Pancreas (tissue), 10 donors: Measurements from ENCODE around the gene SDC4. TPM values are rescaled to one million over a fixed set of nuclear protein-coding genes. Genes with fewer than 3 reads are reported as not detected.
A peak's percentile ranks its signal among the peaks of the same experiment; 100 is the strongest.

Source experiments
- ATAC-seq, 4 donors: fragments of 200-7000 bp; cut with Tn5 transposase; one replicate each; pipeline versions ENCODE4 v1.8.0 to v1.9.1; 2020; ENCODE audit warnings: mild to moderate bottlenecking in 4 of 4, moderate library complexity in 4 of 4
- DNase-seq, 6 donors: peaks; one replicate each; pipeline ENCODE4 v3.0.0-alpha.2; 2020
- FAIRE-seq: peaks from 2 replicates; lab custom pipeline; 2012; peaks lifted over from hg19 to GRCh38; lab: Jason Lieb, UNC
- H3K27ac ChIP-seq, 4 donors: fragments of 200-600 bp; sonication (generic); 1 replicate in 3 of 4; 2 replicates in 1 of 4; pipeline versions ENCODE4 v1.5.0 to v1.8.0; 2020
- H3K27me3 ChIP-seq, 4 donors: fragments of 200-600 bp; one replicate each; pipeline ENCODE4 v1.8.0; 2021
- H3K36me3 ChIP-seq, 3 donors: fragments of 200-600 bp; sonication (generic) in 1 of 3; one replicate each; pipeline versions ENCODE4 v1.5.0 to v1.8.0; 2020 to 2021
- H3K4me1 ChIP-seq, 3 donors: fragments of 200-600 bp; one replicate each; pipeline ENCODE4 v1.8.0; 2021
- H3K4me3 ChIP-seq, 4 donors: fragments of 200-600 bp; sonication (generic) in 2 of 4; one replicate each; pipeline versions ENCODE4 v1.5.0 to v1.8.0; 2020 to 2021
- H3K9me3 ChIP-seq, 4 donors: fragments of 200-600 bp; one replicate each; pipeline ENCODE4 v1.8.0; 2021
- CTCF ChIP-seq, 4 donors: fragments of 200-600 bp; sonication (generic) in 3 of 4; IDR thresholded peaks; one replicate each; pipeline versions ENCODE4 v1.5.0 to v1.8.0; 2021; ENCODE audit warnings: antibody characterized with exemption in 4 of 4
- WGBS, 2 donors: extraction: QIAGEN DNeasy Blood & Tissue Kit; methylation state at CpG; one replicate each; pipeline ENCODE4 v1.1.7; 2013; 5-methylcytosine and 5-hydroxymethylcytosine counted together
- intact Hi-C, 3 donors: fragments of 100-400 bp; cut with DNase I; formaldehyde crosslinking; loops; one replicate each; pipeline versions ENCODE4 v1.11.1 to v1.14.2; 2022
- polyA plus RNA-seq, 2 donors: library from polyadenylated mRNA; stranded (reverse); fragments of 200-250 nt; gene quantifications; one replicate each; pipeline ENCODE4 v1.2.3, GENCODE V29; 2013
- total RNA-seq, 6 donors: library from RNA; stranded (reverse); fragmentation: NEBNext Ultra II Directional in 4 of 6; extraction: Animal tissue kit (Norgen Biotek cat#: 25700) in 4 of 6; gene quantifications; one replicate each; pipeline versions ENCODE4 v1.2.1 to v1.2.4, GENCODE V29; 2021 to 2023
- donor health status: healthy with polysubstance abuse.
- donor health status: DM: no; HTN: no; CAD: no; lungs with moderate emphysema.
- donor health status: DM: no; HTN: no; CAD: no.
- donor health status: control.
- donor health status: control.
- donor health status: Bipolar disorder and iron deficiency.
- donor health status: DM: yes; HTN: yes; CAD: no.
- donor health status: DM: no; HTN: no; CAD: no.
- donor health status: DM: no; HTN: no; CAD: no.
- donor health status: DM: yes; HTN: yes; CAD: no.

SDC4 gene
- total and polyA plus RNA-seq, 8 donors: 48.2 to 208 (median 55.0) TPM

- peak; percentile 77 to 82 (median 78) for ATAC-seq
- Histone ChIP-seq H3K36me3 (no peaks in the 10 kb centered on the region), H3K27ac (peak within 1 kb of the TSS; percentile 55 to 62 (median 59)), H3K27me3 (no peaks in the 10 kb centered on the region), H3K4me3 (peak within 1 kb of the TSS; percentile 33 to 64 (median 54)), H3K4me1 (peaks cover 5 to 10% (median 9%) of the 10 kb centered on the region in 3 donors), H3K9me3 (no peaks in the 10 kb centered on the region)
- FAIRE-seq: no peak
- WGBS, 2 donors: 6% methylated on average over 36 to 41 of the region's 41 CpGs
- DNase-seq: peak; percentile 89 to 98 (median 94)
- TF ChIP-seq CTCF (IDR thresholded peaks at IDR 0.05): peak; percentile 87 to 96 (median 94)
- intact Hi-C loops: no loop called here
Observed at GRCh38 chr20:45306431-45306982, 41.7 kb downstream of the SDC4 start, which contains the start of gene RBPJL. RBPJL (plus strand) TSS chr20:45306840; CDS start chr20:45306923, 83 bp downstream.

- ATAC-seq: peak; percentile 67 to 75 (median 72)
- Histone ChIP-seq H3K4me1 (peaks cover 5 to 10% (median 9%) of the 10 kb centered on the region in 3 donors), H3K9me3 (no peaks in the 10 kb centered on the region), H3K27me3 (no peaks in the 10 kb centered on the region), H3K36me3 (no peaks in the 10 kb centered on the region), H3K27ac (peak overlapping the region; percentile 20 to 55 (median 37)), H3K4me3 (no peak overlapping the region)
- intact Hi-C loops: no loop called here
- no peak for FAIRE-seq
- DNase-seq: peak; percentile 74 to 94 (median 88)
- WGBS, 2 donors: 24 to 31% methylated on average over 4 of the region's 4 CpGs
- TF ChIP-seq CTCF (IDR thresholded peaks at IDR 0.05): peak in 2 of 4 donors; percentile 18
Observed at GRCh38 chr20:45305262-45305661, 43.0 kb downstream of the SDC4 start.

- intact Hi-C loops: no loop called here
- H3K27ac ChIP-seq: no peak overlapping the region
- no peaks in the 10 kb centered on the region for H3K27me3 ChIP-seq
- H3K36me3 ChIP-seq: no peaks in the 10 kb centered on the region
- WGBS, 2 donors: 86 to 92% methylated on average over 43 of the region's 43 CpGs
- H3K4me1 ChIP-seq: peaks cover 5 to 10% (median 9%) of the 10 kb centered on the region in 3 donors
- TF ChIP-seq CTCF (IDR thresholded peaks at IDR 0.05): no peak
- no peak for FAIRE-seq
- ATAC-seq: no peak
- H3K4me3 ChIP-seq: no peak overlapping the region
- peak in 3 of 6 donors; percentile 39 to 70 (median 48) for DNase-seq
- H3K9me3 ChIP-seq: no peaks in the 10 kb centered on the region
Observed at GRCh38 chr20:45304464-45304999, 43.7 kb downstream of the SDC4 start.

- WGBS, 2 donors: 83 to 84% methylated on average over 47 of the region's 47 CpGs
- H3K4me1 ChIP-seq: peaks cover 5 to 10% (median 9%) of the 10 kb centered on the region in 3 donors
- TF ChIP-seq CTCF (IDR thresholded peaks at IDR 0.05): no peak
- no peaks in the 10 kb centered on the region for H3K27me3 ChIP-seq
- DNase-seq: peak in 2 of 6 donors; percentile 34 to 64
- no peaks in the 10 kb centered on the region for H3K36me3 ChIP-seq
- no peak for FAIRE-seq
- no peak overlapping the region for H3K27ac ChIP-seq
- no peak for ATAC-seq
- intact Hi-C loops: no loop called here
- H3K9me3 ChIP-seq: no peaks in the 10 kb centered on the region
- H3K4me3 ChIP-seq: no peak overlapping the region
Observed at GRCh38 chr20:45303586-45304463, 44.4 kb downstream of the SDC4 start.
